HG03139 (cell line): ENCODE measurements around the gene MLPH.
A peak's percentile ranks its signal among the peaks of the same experiment; 100 is the strongest.

Experiments used
- ATAC-seq: cut with Tn5 transposase; IDR thresholded peaks from one replicate; pipeline ENCODE4 v1.9.1; 2021; ENCODE audit not compliant: unreplicated experiment

Gene MLPH

GRCh38 chr2:237565974-237566373 lies 78.9 kb downstream of the MLPH start:
- no peak for ATAC-seq

- no peak for ATAC-seq
Measured at GRCh38 chr2:237566401-237567235, 79.6 kb downstream of the MLPH start, which contains the start of gene PRLH. PRLH (plus strand) TSS chr2:237566574; CDS start chr2:237566574, 0 bp downstream.

GRCh38 chr2:237567276-237568029 lies 80.4 kb downstream of the MLPH start:
- no peak for ATAC-seq

- no peak for ATAC-seq
Measured at GRCh38 chr2:237568121-237568660, 81.1 kb downstream of the MLPH start.

GRCh38 chr2:237569041-237569440 lies 82.0 kb downstream of the MLPH start:
- no peak for ATAC-seq

- ATAC-seq, result no peak
Measured at GRCh38 chr2:237569896-237570295, 82.8 kb downstream of the MLPH start.

GRCh38 chr2:237570776-237571335 lies 83.8 kb downstream of the MLPH start:
- no peak for ATAC-seq

GRCh38 chr2:237571551-237571950 lies 84.5 kb downstream of the MLPH start:
- ATAC-seq, result no peak

GRCh38 chr2:237572021-237572741 lies 85.1 kb downstream of the MLPH start:
- ATAC-seq, result peak; percentile 80

GRCh38 chr2:237572742-237573101 lies 85.7 kb downstream of the MLPH start:
- ATAC-seq, result no peak

- no peak for ATAC-seq
Measured at GRCh38 chr2:237573721-237574415, 86.8 kb downstream of the MLPH start.

- no peak for ATAC-seq
Measured at GRCh38 chr2:237574467-237574866, 87.4 kb downstream of the MLPH start.

GRCh38 chr2:237574894-237575868 lies 88.1 kb downstream of the MLPH start:
- ATAC-seq, result no peak

GRCh38 chr2:237575869-237576862 lies 89.1 kb downstream of the MLPH start:
- ATAC-seq, result no peak

GRCh38 chr2:237576974-237577373 lies 89.9 kb downstream of the MLPH start:
- no peak for ATAC-seq

GRCh38 chr2:237577458-237577857 lies 90.4 kb downstream of the MLPH start:
- no peak for ATAC-seq

GRCh38 chr2:237577956-237578870 lies 91.2 kb downstream of the MLPH start:
- ATAC-seq, result no peak
